ENCODE measurements around the gene CCDC93. TPM values are rescaled to one million over a fixed set of nuclear protein-coding genes. Genes with fewer than 3 reads are reported as not detected.

Gene CCDC93
- total RNA-seq, 1 donor from 2014 or later = 15.7 TPM

DNA sequence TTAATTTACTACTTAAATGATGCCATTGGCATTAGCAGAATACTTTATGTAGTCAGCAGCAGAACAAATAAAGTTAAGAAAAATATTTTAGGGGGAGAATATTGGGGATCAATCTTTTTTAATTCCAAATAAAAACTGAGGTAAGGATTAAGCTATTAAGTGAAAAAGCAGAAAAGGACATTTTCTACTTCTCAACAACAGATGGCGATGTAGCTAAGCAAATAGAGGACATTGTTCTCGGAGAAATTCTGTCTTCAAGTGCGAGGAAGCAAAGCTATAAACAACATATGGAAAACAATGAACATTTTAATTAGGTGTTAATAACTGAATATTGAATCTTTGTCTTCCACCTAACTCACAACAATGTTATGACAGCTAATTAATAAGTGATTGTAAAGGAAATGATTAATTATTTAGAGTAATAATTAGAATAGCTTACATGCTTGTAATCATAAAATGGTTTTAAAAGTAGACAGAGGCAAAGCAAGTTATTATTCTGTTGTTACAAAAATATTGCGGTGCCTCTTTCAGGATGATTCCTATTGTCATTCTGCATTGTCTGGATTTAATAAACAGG is 32.9 kb upstream of the CCDC93 start:
- Histone ChIP-seq H3K27me3 (ENCODE audit: control insufficient read depth in 3 of 3, insufficient read depth in 3 of 3, low read length in 3 of 3) (peaks cover 3 to 4% (median 3%) of the 10 kb centered on the region in 3 donors), H3K9me3 (ENCODE audit: control insufficient read depth in 3 of 3, low read length in 3 of 3) (no peaks in the 10 kb centered on the region), H3K36me3 (ENCODE audit: control insufficient read depth in 3 of 3, insufficient read depth in 3 of 3, low read length in 3 of 3) (no peaks in the 10 kb centered on the region), H3K9ac (ENCODE audit: low read depth in 1 of 3, low read length in 3 of 3) (peak overlapping the region in 1 of 3 donors; percentile 51), H3K27ac (ENCODE audit: low read depth, low read length) (no peak overlapping the region), H3K4me3 (ENCODE audit: low read length in 3 of 3) (peak overlapping the region in 1 of 3 donors; percentile 26), H3K4me1 (ENCODE audit: control insufficient read depth in 3 of 3, insufficient read depth in 3 of 3, low read length in 3 of 3) (no peaks in the 10 kb centered on the region)

DNA sequence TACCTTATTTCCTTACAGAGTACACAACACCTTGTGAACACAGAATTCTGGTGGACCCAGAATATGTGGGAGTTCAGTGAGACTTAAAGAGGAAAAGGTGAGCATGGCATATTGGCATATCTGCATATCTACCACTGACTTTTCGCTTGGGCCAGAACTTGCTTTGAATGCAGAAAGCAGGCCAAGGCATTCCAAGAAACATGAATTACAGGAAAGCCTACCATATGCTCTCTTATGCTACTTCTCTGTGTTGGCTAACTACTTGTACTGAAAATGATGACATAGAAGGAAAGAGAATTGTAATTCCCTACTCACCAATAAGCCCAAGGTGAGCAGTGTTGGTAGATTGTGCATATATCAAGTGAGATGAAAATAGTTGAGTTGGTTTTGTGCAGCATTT is 31.4 kb upstream of the CCDC93 start:
- Histone ChIP-seq H3K4me3 (ENCODE audit: low read length in 3 of 3) (no peak overlapping the region), H3K9ac (ENCODE audit: low read depth in 1 of 3, low read length in 3 of 3) (no peak overlapping the region), H3K9me3 (ENCODE audit: control insufficient read depth in 3 of 3, low read length in 3 of 3) (no peaks in the 10 kb centered on the region), H3K36me3 (ENCODE audit: control insufficient read depth in 3 of 3, insufficient read depth in 3 of 3, low read length in 3 of 3) (no peaks in the 10 kb centered on the region), H3K27me3 (ENCODE audit: control insufficient read depth in 3 of 3, insufficient read depth in 3 of 3, low read length in 3 of 3) (peaks cover 3 to 7% (median 7%) of the 10 kb centered on the region in 3 donors), H3K4me1 (ENCODE audit: control insufficient read depth in 3 of 3, insufficient read depth in 3 of 3, low read length in 3 of 3) (no peaks in the 10 kb centered on the region), H3K27ac (ENCODE audit: low read depth, low read length) (no peak overlapping the region)

DNA sequence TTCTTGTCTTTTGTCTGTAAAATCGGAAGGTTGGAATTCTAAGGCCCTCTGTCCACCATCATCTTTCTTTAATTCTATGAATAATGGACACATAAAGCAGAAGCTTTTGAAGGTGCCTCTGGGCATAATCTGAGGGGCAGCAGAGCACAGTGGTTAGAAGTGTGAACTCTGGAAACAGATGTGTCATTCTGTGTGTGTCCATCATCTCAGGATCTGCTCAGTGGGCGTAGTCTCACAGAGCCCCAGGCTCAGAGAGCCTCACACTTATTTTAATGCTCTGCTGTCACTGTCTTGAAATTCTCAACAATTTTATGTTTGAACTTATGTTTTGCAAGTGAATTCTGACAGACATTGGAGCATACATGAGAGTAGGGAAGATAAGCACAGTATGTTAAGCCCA is 31.0 kb upstream of the CCDC93 start:
- no peak overlapping the region for H3K4me3 ChIP-seq (ENCODE audit: low read length in 3 of 3)
- no peak overlapping the region for H3K27ac ChIP-seq (ENCODE audit: low read depth, low read length)
- no peak overlapping the region for H3K9ac ChIP-seq (ENCODE audit: low read depth in 1 of 3, low read length in 3 of 3)
- H3K27me3 ChIP-seq (ENCODE audit: control insufficient read depth in 3 of 3, insufficient read depth in 3 of 3, low read length in 3 of 3) = peaks cover 2 to 7% (median 7%) of the 10 kb centered on the region in 3 donors
- H3K4me1 ChIP-seq (ENCODE audit: control insufficient read depth in 3 of 3, insufficient read depth in 3 of 3, low read length in 3 of 3) = no peaks in the 10 kb centered on the region
- H3K9me3 ChIP-seq (ENCODE audit: control insufficient read depth in 3 of 3, low read length in 3 of 3) = no peaks in the 10 kb centered on the region
- no peaks in the 10 kb centered on the region for H3K36me3 ChIP-seq (ENCODE audit: control insufficient read depth in 3 of 3, insufficient read depth in 3 of 3, low read length in 3 of 3)

DNA sequence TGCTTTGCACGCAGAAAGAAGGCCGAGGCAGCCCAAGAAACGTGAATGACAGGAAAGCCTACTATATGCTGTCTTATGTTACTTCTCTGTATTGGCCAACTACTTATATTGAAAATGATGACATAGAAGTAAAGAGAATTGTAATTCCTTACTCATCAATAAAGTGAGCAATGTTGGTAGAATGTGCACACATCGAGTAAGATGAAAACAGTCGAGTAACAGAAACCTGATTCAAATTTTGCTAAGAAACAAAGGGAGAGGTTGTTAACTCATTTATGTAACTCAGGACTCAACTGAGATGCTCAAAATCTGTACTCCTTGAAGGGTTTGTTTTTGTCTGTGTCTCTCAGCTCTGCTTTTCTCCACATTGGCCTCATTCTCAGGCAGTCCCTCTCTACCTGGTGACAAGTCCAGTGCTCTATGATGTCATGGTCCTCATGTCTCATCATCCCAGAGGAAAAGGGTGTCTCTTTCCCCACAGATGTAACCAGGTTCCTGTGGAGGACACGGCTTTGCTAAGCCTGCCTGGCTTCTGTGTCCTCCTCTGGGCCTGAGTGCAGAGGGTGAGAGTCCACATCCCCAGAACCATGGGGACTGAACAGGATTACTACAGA is 30.3 kb upstream of the CCDC93 start:
- Histone ChIP-seq H3K27me3 (ENCODE audit: control insufficient read depth in 3 of 3, insufficient read depth in 3 of 3, low read length in 3 of 3) (peaks cover 0 to 12% (median 7%) of the 10 kb centered on the region in 3 donors), H3K27ac (ENCODE audit: low read depth, low read length) (no peak overlapping the region), H3K4me1 (ENCODE audit: control insufficient read depth in 3 of 3, insufficient read depth in 3 of 3, low read length in 3 of 3) (no peaks in the 10 kb centered on the region), H3K9me3 (ENCODE audit: control insufficient read depth in 3 of 3, low read length in 3 of 3) (no peaks in the 10 kb centered on the region), H3K9ac (ENCODE audit: low read depth in 1 of 3, low read length in 3 of 3) (no peak overlapping the region), H3K36me3 (ENCODE audit: control insufficient read depth in 3 of 3, insufficient read depth in 3 of 3, low read length in 3 of 3) (no peaks in the 10 kb centered on the region), H3K4me3 (ENCODE audit: low read length in 3 of 3) (no peak overlapping the region)

DNA sequence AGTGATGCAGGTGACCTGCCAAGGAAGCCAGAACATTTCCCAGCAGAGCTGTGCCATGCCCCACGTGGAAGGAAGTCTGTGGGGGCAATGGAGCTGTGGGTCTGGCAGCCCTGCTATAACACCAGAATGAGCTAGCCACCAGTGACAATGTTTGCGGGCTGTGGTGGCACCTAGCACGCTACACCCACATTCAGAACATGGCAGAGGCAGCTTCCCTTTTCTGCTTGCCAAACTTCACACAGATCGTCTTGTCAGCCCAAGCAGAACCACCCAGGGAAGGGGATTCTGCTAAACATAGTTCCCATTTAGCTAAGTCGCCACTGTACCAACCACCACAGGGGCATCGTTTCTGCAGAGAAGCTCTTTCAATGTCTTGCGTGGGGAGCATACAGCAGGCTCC is 27.0 kb upstream of the CCDC93 start:
- H3K9me3 ChIP-seq (ENCODE audit: control insufficient read depth in 3 of 3, low read length in 3 of 3) = no peaks in the 10 kb centered on the region
- no peaks in the 10 kb centered on the region for H3K36me3 ChIP-seq (ENCODE audit: control insufficient read depth in 3 of 3, insufficient read depth in 3 of 3, low read length in 3 of 3)
- no peak overlapping the region for H3K9ac ChIP-seq (ENCODE audit: low read depth in 1 of 3, low read length in 3 of 3)
- H3K27me3 ChIP-seq (ENCODE audit: control insufficient read depth in 3 of 3, insufficient read depth in 3 of 3, low read length in 3 of 3) = peaks cover 0 to 12% (median 7%) of the 10 kb centered on the region in 3 donors
- H3K4me1 ChIP-seq (ENCODE audit: control insufficient read depth in 3 of 3, insufficient read depth in 3 of 3, low read length in 3 of 3) = no peaks in the 10 kb centered on the region
- H3K4me3 ChIP-seq (ENCODE audit: low read length in 3 of 3) = no peak overlapping the region
- no peak overlapping the region for H3K27ac ChIP-seq (ENCODE audit: low read depth, low read length)

DNA sequence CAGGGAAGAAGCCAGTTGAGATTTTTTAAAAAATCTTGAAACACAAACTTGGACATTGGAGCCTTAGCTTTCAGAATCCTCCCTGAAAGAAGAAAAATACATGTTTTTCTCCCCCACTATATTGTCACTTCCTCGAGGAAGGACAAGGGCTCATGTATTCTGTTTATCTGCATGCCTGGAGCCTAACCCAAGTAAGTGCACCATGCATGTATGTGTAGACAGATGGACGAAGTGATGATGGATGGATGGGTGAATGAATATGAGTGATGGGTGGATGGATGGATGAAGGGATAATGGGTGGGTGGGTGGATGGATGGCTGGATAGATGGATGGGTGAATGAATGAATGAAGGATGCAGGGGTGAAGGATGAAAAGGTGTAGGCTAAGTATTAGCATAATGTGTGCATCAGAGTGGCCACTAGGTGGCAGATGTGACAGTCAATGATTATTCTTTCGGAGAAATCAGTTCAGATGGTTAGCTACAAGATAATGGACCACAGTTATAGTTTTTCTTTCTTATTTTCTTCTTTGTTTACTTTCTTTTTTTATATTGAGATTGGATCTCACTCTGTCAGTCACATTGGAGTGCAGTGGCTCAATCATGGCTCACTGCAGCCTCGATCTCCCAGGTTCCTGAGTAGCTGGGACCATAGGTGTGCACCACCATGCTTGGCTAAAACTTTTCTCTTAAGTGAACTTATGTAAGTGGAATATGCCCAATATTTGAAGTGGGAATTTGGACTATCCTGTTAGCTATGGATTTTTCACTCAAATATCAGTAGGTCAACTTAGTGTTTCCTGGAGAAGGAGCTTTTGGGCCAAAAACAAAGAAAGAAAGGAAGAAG is 18.5 kb upstream of the CCDC93 start:
- Histone ChIP-seq H3K36me3 (ENCODE audit: control insufficient read depth in 3 of 3, insufficient read depth in 3 of 3, low read length in 3 of 3) (no peaks in the 10 kb centered on the region), H3K9ac (ENCODE audit: low read depth in 1 of 3, low read length in 3 of 3) (no peak overlapping the region), H3K27ac (ENCODE audit: low read depth, low read length) (no peak overlapping the region), H3K4me3 (ENCODE audit: low read length in 3 of 3) (no peak overlapping the region), H3K4me1 (ENCODE audit: control insufficient read depth in 3 of 3, insufficient read depth in 3 of 3, low read length in 3 of 3) (no peaks in the 10 kb centered on the region), H3K9me3 (ENCODE audit: control insufficient read depth in 3 of 3, low read length in 3 of 3) (no peaks in the 10 kb centered on the region), H3K27me3 (ENCODE audit: control insufficient read depth in 3 of 3, insufficient read depth in 3 of 3, low read length in 3 of 3) (peaks cover 2 to 6% (median 4%) of the 10 kb centered on the region in 3 donors)

DNA sequence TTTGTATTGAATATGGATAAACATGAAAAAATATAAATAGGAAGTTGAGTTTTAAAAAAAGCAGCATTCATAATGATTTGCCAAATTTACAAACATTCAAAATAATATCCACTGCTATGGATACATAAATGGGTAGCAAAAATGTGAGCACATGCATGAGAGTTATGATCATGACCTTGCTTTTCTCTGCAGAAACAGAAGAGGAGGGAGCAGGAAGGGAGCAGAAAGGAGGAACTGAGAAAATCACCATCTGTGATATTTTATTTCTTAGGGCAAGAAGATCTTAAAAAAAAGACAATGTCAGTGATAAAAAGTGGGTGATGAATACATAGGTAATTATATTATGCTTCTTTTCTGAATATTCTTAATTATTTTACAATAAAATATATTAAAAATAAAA is 17.7 kb upstream of the CCDC93 start:
- H3K9ac ChIP-seq (ENCODE audit: low read depth in 1 of 3, low read length in 3 of 3) = no peak overlapping the region
- no peaks in the 10 kb centered on the region for H3K4me1 ChIP-seq (ENCODE audit: control insufficient read depth in 3 of 3, insufficient read depth in 3 of 3, low read length in 3 of 3)
- H3K4me3 ChIP-seq (ENCODE audit: low read length in 3 of 3) = no peak overlapping the region
- peaks cover 2 to 6% (median 4%) of the 10 kb centered on the region in 3 donors for H3K27me3 ChIP-seq (ENCODE audit: control insufficient read depth in 3 of 3, insufficient read depth in 3 of 3, low read length in 3 of 3)
- no peak overlapping the region for H3K27ac ChIP-seq (ENCODE audit: low read depth, low read length)
- no peaks in the 10 kb centered on the region for H3K36me3 ChIP-seq (ENCODE audit: control insufficient read depth in 3 of 3, insufficient read depth in 3 of 3, low read length in 3 of 3)
- H3K9me3 ChIP-seq (ENCODE audit: control insufficient read depth in 3 of 3, low read length in 3 of 3) = no peaks in the 10 kb centered on the region

DNA sequence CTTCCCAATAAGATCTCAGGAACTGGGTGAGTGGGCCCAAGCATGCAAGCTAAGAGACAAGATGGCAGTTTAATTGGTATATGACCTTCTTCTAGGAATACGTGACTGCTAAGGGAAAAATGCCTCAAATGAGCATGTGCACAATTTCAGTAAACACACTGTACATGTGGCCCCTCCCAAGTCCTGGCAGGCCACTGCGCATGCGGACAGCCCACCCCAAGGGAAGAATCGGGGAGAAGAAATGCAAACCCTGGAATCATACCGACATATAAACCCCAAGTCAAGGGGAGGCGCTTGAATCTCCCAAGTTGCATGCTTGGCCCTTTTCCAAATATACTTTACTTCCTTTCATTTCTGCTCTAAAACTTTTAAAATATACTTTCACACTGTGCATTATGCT is 15.2 kb upstream of the CCDC93 start:
- Histone ChIP-seq H3K9me3 (ENCODE audit: control insufficient read depth in 3 of 3, low read length in 3 of 3) (no peaks in the 10 kb centered on the region), H3K9ac (ENCODE audit: low read depth in 1 of 3, low read length in 3 of 3) (no peak overlapping the region), H3K4me3 (ENCODE audit: low read length in 3 of 3) (no peak overlapping the region), H3K4me1 (ENCODE audit: control insufficient read depth in 3 of 3, insufficient read depth in 3 of 3, low read length in 3 of 3) (no peaks in the 10 kb centered on the region), H3K27ac (ENCODE audit: low read depth, low read length) (no peak overlapping the region), H3K36me3 (ENCODE audit: control insufficient read depth in 3 of 3, insufficient read depth in 3 of 3, low read length in 3 of 3) (no peaks in the 10 kb centered on the region), H3K27me3 (ENCODE audit: control insufficient read depth in 3 of 3, insufficient read depth in 3 of 3, low read length in 3 of 3) (peaks cover 1 to 6% (median 4%) of the 10 kb centered on the region in 3 donors)

DNA sequence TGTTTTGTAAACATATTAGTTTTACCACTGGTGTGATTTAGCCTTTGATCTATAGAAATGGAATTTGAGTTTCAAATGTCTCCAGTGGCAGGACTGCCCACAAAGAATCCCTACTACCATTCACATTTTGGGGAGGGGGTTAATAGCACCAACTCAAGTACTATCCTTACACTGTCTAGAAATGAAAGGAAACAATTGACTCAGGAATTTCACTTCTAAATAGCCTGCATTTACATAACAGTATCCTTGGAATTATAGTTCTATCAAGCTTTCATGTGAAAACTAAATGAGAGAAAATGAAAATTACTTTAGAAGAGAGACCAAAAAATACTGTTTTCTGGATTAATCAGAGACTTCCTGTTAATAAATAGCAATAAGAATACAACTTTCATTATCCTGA is 7.5 kb upstream of the CCDC93 start:
- H3K9me3 ChIP-seq (ENCODE audit: control insufficient read depth in 3 of 3, low read length in 3 of 3) = no peaks in the 10 kb centered on the region
- H3K4me3 ChIP-seq (ENCODE audit: low read length in 3 of 3) = no peak overlapping the region
- no peaks in the 10 kb centered on the region for H3K4me1 ChIP-seq (ENCODE audit: control insufficient read depth in 3 of 3, insufficient read depth in 3 of 3, low read length in 3 of 3)
- no peak overlapping the region for H3K27ac ChIP-seq (ENCODE audit: low read depth, low read length)
- H3K9ac ChIP-seq (ENCODE audit: low read depth in 1 of 3, low read length in 3 of 3) = no peak overlapping the region
- H3K27me3 ChIP-seq (ENCODE audit: control insufficient read depth in 3 of 3, insufficient read depth in 3 of 3, low read length in 3 of 3) = peaks cover 0 to 3% (median 0%) of the 10 kb centered on the region in 3 donors
- no peaks in the 10 kb centered on the region for H3K36me3 ChIP-seq (ENCODE audit: control insufficient read depth in 3 of 3, insufficient read depth in 3 of 3, low read length in 3 of 3)

DNA sequence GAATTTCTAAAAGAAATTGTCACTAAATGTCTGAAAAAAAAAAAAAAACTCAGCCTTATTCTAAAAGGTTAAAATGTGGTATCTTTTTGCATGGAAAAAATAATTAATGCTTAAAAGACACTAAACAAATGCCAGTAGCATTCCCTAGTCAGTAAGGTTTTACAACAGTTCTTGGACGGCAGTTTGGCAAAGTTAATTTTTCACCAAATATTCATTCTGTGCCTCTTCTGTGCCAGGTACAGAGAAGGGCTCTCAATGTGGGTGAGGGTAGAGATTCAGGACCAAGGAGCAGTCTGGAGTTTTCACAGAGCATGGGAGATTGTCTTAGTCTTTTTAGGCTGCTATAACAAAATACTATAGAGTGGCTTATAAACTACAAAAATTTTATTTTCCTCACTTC is 6.0 kb upstream of the CCDC93 start:
- peaks cover 0 to 3% (median 0%) of the 10 kb centered on the region in 3 donors for H3K27me3 ChIP-seq (ENCODE audit: control insufficient read depth in 3 of 3, insufficient read depth in 3 of 3, low read length in 3 of 3)
- H3K4me1 ChIP-seq (ENCODE audit: control insufficient read depth in 3 of 3, insufficient read depth in 3 of 3, low read length in 3 of 3) = peaks cover under 1 to 7% (median 2%) of the 10 kb centered on the region in 3 donors
- no peak overlapping the region for H3K9ac ChIP-seq (ENCODE audit: low read depth in 1 of 3, low read length in 3 of 3)
- H3K27ac ChIP-seq (ENCODE audit: low read depth, low read length) = no peak overlapping the region
- no peaks in the 10 kb centered on the region for H3K9me3 ChIP-seq (ENCODE audit: control insufficient read depth in 3 of 3, low read length in 3 of 3)
- H3K4me3 ChIP-seq (ENCODE audit: low read length in 3 of 3) = no peak overlapping the region
- H3K36me3 ChIP-seq (ENCODE audit: control insufficient read depth in 3 of 3, insufficient read depth in 3 of 3, low read length in 3 of 3) = no peaks in the 10 kb centered on the region
